HG02938 (cell line): ENCODE data around the gene HHEX.
"Not testable (repeated sequence)": the region's sequence is repeated elsewhere in the genome, so short reads cannot be mapped to it uniquely, and the experiment has no call there.

Experiments used
- ATAC-seq: cut with Tn5 transposase; IDR thresholded peaks from one replicate; pipeline ENCODE4 v1.9.1; 2021; ENCODE audit warnings: mild to moderate bottlenecking, moderate library complexity; ENCODE audit not compliant: unreplicated experiment

Gene HHEX

DNA sequence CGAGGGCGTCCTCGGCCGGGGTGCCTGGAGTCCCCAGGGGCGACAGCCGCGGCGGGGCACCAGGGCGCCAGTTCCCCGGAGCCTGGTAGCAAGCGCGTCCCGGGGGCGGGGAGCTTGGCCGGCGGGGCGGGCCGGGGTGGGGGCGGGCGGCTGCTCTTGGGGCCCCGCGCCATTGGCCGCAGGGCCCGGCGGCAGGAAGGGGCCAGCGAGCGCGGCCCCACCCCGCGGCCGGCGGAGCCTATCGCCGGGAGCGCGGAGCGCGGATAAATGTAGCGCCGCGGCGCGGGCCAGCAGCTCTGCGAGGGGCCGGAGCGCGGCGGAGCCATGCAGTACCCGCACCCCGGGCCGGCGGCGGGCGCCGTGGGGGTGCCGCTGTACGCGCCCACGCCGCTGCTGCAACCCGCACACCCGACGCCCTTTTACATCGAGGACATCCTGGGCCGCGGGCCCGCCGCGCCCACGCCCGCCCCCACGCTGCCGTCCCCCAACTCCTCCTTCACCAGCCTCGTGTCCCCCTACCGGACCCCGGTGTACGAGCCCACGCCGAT, at the start of gene HHEX:
Gene HHEX, plus strand, starts transcription at position 293 of the 548 bp plus-strand sequence. Its CDS starts 32 bp downstream, at position 325.
- ATAC-seq = no peak

DNA sequence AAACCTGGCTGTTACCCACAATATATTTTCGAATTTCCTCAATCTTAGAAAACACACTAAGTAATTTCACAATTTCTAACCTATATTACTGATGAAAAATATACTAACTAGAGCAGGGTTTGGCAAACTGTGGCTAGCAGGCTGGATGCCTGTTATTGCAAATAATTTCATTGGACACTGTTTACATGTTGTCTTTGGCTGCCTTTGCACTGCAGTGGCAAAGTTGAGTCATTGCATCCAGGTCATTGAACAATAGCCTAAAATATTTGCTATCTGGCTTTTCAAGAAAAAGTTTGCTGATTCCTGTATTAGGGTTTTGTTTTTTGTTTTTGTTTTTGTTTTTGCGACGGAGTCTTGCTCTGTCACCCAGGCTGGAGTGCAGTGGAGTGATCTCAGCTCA, 49.6 kb upstream of the HHEX start:
- no peak for ATAC-seq

DNA sequence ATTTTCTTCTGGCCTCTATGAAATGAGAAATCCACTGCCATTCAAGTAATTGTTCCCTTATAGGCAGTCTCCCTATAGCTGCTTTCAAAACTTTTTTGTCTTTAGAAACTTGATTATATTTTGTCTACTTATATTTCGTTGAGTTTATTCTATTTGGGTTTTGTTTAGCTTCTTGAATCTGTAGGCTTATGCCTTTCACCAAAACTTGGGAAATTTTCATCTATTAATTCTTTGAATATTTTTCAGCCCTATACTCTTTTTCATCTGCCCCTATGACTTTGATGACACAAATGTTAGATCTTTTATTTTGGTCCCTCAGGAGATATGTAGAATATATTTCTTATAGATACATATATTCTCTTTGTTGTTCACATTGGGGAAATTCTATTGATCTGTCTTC, 48.3 kb upstream of the HHEX start:
- ATAC-seq = no peak

DNA sequence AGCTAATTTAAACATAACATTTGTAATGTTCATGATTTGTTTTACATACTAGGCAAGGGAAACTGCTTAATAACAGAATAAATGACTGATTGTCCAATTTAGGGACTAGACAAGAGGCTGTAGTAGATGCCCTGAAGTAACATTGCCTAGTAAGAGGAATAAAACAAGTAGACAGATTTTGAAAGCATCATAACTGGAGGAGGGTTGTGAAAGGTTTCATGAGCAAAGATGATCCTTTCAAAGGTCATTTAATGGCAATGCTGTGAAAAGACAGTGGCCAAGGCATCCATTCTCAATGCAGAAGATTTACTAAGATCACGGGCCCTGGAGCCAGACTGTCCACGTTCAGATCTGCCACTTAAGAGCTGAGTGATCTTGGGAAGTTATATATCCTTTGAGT, 44.8 kb upstream of the HHEX start:
- no peak for ATAC-seq

DNA sequence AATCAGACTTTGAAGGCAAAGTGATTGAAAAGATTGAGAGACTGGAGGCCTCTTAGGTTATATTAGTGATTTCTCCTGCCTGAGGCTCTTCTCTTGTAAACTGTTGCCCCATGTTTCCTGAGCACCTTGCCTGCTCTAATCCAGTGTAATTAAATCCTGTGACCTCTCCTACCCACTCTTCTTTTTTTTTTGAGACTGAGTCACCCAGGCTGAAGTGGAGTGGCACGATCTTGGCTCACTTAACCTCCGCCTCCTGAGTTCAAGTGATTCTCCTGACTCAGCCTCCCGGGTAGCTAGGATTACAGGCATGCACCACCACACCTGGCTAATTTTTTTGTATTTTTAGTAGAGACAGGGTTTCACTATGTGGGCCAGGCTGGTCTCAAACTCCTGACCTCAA, 38.9 kb upstream of the HHEX start:
- ATAC-seq = not testable (repeated sequence)

DNA sequence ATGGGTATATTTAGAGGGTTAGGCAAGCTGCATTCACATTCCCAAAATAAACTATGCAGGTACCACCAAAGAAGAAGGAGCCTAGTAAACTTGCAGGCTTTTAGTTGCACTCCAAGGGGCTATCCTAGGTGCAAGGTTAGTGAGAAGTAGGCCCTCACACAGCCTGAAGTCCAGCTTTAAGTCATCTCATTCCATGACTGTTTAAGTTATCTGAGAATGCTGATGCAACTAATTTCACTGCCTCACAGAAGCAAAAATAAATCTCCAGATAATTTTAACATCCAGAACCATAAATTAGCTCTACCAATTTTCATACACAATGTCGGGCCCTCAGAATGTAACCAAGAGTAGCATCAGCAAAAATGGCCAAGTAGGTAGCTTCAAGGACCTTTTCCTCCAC, 34.3 kb upstream of the HHEX start:
- ATAC-seq = no peak

DNA sequence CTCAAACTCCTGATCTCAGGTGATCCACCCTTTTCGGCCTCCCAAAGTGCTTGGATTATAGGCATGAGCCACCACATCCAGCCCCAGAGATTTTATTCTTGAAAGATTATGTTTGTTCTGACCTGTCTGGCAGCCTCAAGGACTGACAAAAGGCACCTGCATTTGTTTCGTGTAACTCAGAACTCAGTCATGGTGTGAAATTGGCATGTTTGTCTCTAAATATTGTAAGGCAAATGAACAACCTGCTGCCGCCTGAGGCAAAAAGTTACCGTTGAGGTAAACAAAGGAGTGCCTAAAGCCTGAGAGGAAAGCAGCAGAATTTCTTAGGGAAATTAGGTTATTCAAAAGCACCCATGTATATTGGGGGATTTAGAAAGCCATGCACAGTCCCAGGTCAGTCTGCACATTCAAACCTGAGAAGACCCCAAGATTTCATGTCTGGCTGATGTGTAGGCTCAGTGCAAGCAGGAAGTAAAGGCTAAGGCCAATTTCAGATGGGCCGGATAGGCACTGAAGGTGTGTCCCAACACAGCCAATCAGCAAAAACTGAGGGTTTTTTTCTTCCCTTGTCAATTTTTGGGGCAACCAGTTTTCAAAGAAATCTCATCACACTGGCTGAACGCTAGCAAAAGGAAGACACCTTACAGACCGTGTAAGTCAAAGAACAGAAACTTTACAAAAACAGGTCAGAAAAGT, 33.3 kb upstream of the HHEX start:
- no peak for ATAC-seq

DNA sequence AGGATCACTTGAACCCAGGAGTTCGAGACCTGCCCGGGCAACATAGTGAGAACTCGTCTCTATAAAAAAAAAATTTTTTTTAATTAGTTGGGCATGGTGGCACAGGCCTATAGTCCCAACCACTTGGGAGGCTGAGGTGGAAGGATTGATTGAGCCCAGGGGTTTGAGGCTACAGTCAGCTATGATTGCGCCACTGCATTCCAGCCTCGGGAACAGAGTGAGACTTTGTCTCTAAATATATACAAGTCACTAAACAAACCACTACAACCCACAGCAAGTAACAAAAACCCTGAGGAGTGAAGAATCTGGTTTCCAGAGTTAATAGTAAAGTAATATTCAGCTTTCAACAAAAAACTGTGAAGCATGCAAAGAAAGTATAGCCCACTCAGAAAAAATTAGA, 32.7 kb upstream of the HHEX start:
- no peak for ATAC-seq

DNA sequence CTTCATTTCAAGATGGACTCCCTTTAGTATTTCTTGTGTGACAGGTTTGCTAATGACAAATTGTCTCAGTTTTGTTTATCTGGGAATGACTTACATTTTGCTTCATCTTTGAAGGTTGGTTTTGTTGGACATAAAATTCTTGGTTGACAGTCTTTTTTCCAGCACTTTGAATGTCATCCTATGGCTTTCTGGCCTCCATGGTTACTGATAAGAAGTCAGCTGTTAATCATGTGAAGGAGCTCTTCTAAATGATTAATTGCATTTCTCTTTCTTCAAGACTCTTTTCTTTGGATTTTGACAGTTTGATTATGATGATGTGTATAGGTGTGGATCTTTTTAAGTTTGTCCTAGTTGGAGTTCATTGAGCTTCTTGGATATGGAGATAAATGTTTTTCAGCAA, 26.9 kb upstream of the HHEX start:
- ATAC-seq = no peak

DNA sequence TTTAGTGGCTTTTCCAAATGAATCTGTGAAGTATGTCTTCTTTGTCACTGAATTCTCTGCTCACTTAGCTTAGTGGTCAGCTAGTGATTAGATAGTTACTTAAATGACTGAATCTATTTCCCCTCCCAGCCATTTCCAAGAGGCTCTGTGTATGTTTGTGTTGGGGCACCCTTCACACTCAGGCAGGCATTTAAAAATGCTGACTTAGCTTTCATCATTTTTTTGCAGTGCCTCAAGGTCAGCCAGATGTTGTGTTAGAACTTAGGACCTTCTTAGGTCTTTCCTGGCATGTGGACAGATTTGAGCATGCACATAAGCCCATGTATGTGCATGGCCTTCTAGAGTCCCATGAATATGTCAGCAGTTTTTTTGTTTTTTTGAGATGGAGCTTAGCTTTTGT, 25.4 kb upstream of the HHEX start:
- ATAC-seq = no peak

DNA sequence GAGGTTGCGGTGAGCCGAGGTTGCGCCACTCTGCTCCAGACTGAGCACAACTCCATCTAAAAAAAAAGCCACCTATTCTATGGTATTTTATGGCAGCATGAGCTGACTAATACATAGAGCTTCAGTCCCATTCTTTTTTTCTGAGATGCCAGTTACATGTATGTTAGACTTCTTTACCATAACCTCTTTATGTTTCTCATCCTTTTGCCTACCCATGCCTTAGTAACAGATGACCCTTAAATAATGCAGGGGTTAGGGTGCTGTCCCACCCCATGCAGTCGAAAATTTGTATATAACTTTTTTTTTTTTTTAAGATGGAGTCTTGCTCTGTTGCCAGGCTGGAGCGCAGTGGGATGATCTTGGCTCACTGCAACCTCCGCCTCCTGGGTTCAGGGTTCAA, 22.7 kb upstream of the HHEX start:
- no peak for ATAC-seq

DNA sequence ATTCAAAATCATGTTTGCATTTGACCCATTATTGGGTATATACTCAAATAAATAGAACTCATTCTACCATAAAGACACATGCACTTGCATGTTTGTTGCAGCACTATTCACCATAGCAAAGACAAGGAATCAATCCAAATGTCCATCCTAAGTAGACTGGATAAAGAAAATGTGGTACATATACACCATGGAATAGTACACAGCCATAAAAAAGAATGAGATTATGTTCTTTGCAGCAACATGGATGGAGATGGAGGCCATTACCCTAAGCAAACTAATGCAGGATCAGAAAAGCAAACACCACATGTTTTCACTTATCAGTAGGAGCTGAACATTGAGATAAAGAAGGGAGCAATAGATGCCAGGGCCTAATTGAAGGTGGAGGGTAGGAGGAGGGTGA, 12.0 kb upstream of the HHEX start:
- no peak for ATAC-seq

DNA sequence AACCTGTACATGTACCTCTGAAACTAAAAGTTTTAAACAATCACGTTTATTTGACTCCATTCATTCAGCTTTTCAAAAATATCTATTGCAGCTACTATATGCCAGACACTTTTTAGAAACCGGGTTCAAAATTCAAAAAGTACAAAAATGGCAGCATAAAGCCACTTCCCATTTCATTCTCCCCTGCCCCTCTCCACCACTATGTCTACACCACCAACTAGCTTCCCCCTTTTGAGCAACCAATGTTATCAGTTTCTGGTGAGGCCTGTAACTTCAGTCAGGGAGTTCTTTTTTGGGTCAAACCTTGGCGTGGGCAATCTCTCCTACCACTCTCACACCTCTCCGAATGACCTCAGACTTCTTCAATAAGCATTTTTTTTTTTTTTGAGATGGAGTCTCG, 11.5 kb upstream of the HHEX start:
- no peak for ATAC-seq

DNA sequence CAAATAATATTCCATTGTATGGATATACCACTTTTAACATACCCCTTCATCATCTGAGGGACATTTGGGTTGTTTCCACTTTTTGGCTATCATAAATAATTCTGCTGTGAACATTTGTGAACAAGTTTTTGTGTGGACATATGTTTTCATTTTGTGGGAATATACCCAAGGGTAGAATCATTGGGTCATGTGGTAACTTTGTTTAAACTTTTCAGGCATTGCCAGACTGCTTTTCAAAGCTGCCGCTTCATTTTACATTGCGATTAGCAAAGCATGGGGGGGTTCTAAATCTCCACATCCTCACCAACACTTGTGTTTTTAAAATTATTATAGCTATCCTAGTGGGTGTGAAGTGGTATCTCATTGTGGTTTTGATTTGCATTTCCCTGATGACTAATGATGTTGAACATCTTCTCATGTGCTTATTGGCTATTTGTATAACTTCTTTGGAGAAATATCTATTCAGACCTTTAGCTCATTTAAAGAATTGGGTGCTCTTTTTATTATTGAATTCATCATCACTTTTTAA, 8.4 kb upstream of the HHEX start:
- no peak for ATAC-seq

DNA sequence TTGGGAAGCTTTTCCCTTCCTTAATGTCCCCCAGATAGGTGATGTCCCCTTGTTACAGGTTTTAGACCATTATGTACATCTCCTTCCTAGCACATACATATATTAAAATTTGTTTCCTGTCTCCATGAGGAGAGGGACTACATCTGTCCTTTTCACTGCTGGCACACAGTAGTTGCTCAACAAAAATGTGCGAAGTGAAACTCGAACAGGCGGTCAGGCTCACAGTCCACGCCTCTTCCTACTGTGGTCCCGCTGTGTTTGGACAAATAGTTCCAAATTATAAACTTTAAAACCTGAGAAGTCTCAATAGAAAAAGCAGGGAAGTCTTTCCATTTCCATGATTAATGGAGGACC, 1.2 kb upstream of the HHEX start:
- ATAC-seq = no peak

DNA sequence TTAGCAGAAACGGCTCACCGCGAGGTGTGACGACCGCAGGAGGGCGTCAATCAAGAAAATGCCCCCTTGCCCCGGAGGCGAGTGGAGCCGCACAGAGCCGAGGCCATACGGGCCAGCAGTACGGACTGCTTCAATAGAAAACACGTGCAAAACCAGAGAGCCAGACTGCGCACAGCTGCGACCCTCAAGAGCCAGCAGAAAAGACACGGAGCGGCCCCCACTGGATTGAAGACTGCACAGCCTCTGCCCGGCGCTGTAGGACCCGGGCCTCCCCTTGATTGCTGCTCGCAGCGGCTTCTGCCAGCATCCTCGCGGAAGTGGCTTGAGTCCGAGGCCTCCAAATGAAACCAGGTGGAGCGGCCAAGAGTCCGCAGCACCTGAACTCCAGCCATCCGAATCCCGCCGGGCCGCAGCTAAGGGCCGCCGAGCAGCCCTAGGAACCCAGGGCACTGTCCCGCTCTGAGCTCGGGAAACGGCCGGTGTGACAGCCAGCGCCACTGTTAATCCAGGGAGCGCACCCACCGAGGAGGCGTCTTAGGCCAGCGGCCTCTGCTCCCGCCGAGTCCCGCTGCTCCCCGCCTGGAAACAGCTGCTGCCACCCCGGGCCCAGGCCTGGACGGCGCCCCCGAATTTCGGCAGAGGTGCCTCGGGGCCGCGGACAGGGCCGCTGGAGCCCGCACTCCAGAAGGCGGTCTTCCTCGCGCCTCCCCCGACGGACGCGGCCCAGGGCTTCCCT, 660 bp upstream of the HHEX start:
- ATAC-seq = no peak

DNA sequence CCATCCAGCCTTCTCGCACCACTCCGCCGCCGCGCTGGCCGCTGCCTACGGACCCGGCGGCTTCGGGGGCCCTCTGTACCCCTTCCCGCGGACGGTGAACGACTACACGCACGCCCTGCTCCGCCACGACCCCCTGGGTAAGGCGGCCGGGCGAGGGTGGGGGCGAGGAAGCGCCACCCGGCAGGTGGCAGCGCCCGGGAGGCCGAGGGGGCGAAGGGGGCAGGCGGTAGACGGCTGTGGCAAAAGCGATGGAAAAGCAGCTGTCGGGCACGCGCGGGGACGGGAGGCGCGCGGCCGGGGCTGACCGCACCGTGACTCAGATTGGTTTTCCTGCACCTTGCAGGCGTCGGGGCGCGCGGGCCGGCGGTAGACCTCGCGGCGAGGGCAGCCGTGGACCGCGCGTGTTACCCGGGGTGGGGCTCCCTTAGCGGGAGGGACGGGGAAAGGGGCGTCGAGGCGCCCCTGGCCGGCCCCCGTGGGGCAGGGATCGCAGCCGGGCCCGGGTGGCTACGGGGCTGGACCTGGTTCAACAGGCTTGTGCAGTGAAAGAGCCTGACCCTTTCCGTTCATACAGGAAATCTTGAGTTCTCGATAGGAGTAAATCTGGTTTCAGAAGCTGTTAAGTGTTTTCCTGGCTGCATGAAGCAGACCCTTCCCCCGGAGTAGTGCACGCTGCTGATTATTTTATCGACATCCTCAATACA, 608 bp downstream of the HHEX start:
- ATAC-seq = no peak

DNA sequence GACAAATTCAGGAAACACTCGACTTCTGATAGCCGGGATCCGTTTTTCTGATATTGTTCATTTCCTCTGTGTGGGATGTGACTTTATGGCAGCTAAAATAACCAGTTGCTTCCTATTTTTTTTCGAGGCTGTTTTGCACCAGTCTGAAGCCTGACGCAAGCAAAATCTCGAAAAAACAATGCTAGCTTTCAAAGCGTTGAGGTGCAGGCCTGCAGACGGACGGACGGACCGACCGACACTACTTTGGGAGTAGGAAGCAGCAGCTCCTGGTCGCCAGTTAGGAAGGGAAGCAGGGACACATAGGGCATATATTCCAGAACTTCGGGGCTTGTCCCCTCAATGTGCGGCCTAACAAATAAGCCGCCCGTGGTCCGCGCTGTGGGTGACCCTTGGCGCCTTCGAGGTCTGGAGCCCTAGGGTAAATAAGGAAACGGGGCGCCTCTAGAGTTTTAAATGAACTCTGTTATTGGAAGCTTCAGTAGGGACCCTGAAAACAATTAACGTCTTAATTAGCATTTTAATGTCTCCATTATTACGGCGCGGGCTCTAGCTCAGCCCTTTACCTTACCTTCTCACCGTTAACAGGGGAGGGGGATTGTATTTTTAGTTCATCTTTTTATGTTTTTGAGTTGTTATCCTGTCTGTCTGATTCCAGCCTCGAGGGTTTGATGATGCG, 1.3 kb downstream of the HHEX start:
- no peak for ATAC-seq

DNA sequence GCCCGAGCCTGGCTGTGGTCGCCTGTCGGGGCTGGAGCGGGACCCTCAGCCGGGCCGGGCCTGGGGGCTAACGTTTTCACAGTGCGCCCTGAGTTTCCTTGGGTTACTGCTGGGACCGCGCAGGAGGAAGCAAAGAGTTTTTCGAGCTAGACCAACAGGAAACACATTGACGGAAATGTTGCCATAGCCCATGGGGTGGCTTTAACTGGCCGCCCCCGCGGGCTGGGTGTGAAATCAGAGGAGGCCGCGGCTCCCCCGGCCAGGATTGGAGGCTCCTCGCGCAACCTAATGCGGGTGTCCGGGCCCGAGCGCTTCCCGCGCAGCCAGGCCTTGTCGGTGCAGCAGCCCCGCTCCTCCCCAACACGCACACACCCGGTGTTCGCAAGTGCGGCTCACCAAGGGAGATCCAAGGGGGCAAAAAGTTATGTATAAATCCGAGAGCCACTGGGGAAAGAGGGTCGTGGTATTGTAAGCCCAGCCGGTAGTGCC, 1.9 kb downstream of the HHEX start:
- ATAC-seq = no peak

DNA sequence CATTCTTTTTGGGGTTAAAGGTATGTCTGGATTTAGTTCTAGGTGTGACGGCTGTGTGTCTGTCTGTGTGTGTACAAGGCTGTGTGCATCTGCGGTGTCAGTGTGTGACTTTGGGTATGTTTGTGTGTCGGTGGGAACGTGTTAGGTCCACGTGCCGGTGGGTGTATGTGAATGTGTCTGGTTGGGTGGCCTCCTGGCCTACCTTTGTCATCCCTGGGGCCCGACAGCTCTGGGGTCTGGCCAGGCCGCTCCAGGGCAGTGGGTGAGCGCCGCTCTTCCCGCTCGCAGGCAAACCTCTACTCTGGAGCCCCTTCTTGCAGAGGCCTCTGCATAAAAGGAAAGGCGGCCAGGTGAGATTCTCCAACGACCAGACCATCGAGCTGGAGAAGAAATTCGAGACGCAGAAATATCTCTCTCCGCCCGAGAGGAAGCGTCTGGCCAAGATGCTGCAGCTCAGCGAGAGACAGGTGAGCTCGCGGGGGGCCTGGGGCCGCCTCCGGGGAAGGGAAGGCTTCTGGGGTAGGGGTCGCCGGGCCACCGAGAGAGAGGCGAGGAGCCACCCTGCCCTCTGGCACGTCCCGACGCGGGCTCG, 2.4 kb downstream of the HHEX start:
- no peak for ATAC-seq
